ENCODE measurements around the gene LRRC37B. TPM values are rescaled to one million over a fixed set of nuclear protein-coding genes. Genes with fewer than 3 reads are reported as not detected.
A peak's percentile ranks its signal among the peaks of the same experiment; 100 is the strongest.

LRRC37B gene
- total and polyA plus RNA-seq, 2 of the 13 experiments (the other 11 are each of a cell fraction or from before 2014, with no cell fraction given): 8.7 to 8.8 TPM

- TF ChIP-seq GPBP1L1 (CRISPR knock-in tag; IDR thresholded peaks at IDR 0.05) (no peak), LCORL (IDR thresholded peaks at IDR 0.05) (no peak), LCORL (CRISPR knock-in tag; IDR thresholded peaks at IDR 0.05) (peak; percentile 50; the same call in 1 of the 2 replicates), TFDP2 (CRISPR knock-in tag; IDR thresholded peaks at IDR 0.05) (peak; percentile 55), ZGPAT (CRISPR knock-in tag; IDR thresholded peaks at IDR 0.05) (peak; percentile 70; the same call in 1 of the 2 replicates), ZBTB14 (CRISPR knock-in tag; IDR thresholded peaks at IDR 0.05) (peak; percentile 56; the same call in 1 of the 2 replicates), KDM3A (CRISPR knock-in tag; IDR thresholded peaks at IDR 0.05; ENCODE audit: low read depth) (peak; percentile 73; the same call in 1 of the 2 replicates), ZNF446 (CRISPR knock-in tag; IDR thresholded peaks at IDR 0.05) (peak; percentile 68; the same call in 1 of the 2 replicates), BCL6 (CRISPR knock-in tag; IDR thresholded peaks at IDR 0.05) (0 out of 2 replicates have a peak, but pooled peaks have one; percentile 25), SOX5 (CRISPR knock-in tag; IDR thresholded peaks at IDR 0.05; ENCODE audit: borderline replicate concordance) (peak; percentile 41; the same call in 1 of the 2 replicates), ZFX (CRISPR knock-in tag; IDR thresholded peaks at IDR 0.05; ENCODE audit: low read depth) (peak; percentile 78), HNRNPK (IDR thresholded peaks at IDR 0.05; ENCODE audit: low read depth, low read length, poor library complexity, severe bottlenecking) (peak; percentile 22), ATRX (CRISPR knock-in tag; IDR thresholded peaks at IDR 0.05; ENCODE audit: borderline replicate concordance) (no peak), ELF1 (CRISPR knock-in tag; IDR thresholded peaks at IDR 0.05) (no peak), ZXDC (CRISPR knock-in tag; IDR thresholded peaks at IDR 0.05) (no peak), SAP130 (CRISPR knock-in tag; IDR thresholded peaks at IDR 0.05; ENCODE audit: low read depth) (peak; percentile 80), ZNF776 (CRISPR knock-in tag; IDR thresholded peaks at IDR 0.05) (0 out of 2 replicates have a peak, but pooled peaks have one; percentile 61), RAD21 (CRISPR knock-in tag; IDR thresholded peaks at IDR 0.05) (peak; percentile 60), MED1 (CRISPR knock-in tag; IDR thresholded peaks at IDR 0.05) (peak; percentile 42; the same call in 1 of the 2 replicates), KDM5B (CRISPR knock-in tag; IDR thresholded peaks at IDR 0.05; ENCODE audit: borderline replicate concordance) (peak; percentile 70; the same call in 1 of the 2 replicates), MZF1 (CRISPR knock-in tag; IDR thresholded peaks at IDR 0.05; ENCODE audit: borderline replicate concordance) (no peak), IRF9 (CRISPR knock-in tag; IDR thresholded peaks at IDR 0.05; ENCODE audit: borderline replicate concordance) (no peak)
Observed at GRCh38 chr17:32006957-32007462, at the start of gene LRRC37B (continued).

Measured in HepG2 (cell line).